ENCODE results near the gene PSMD8.
A peak's percentile ranks its signal among the peaks of the same experiment; 100 is the strongest.
"Not testable (repeated sequence)": the region's sequence is repeated elsewhere in the genome, so short reads cannot be mapped to it uniquely, and the experiment has no call there.

PSMD8 gene

DNA sequence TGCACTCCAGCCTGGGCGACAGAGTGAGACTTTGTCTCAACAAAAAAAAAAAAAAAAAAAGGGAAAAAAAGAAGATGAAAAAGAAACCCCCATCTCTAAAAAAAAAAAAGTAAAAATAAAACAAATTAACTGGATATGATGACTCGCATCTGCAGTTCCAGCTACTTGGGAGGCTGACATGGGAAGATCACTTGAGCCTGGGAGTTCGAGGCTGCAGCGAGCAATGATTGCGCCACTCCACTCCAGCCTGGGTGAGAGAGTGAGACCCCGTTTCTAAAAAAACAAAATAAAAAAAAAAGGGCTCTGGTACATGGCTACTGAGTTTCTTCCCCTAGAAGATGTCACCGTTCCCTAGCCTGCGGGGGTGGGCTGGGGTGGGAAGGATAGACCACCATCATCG is 41.1 kb upstream of the PSMD8 start:
- Histone ChIP-seq H3K36me3 (replicated peaks; ENCODE audit: low read depth, low read length) (no peaks in the 10 kb centered on the region), H3K27me3 (ENCODE audit: low read depth, low read length) (no peaks in the 10 kb centered on the region), H2AFZ (ENCODE audit: low read depth, low read length) (no peak overlapping the region), H3K27ac (ENCODE audit: low read length) (no peak overlapping the region), H3K4me3 (ENCODE audit: low read length) (no peak overlapping the region), H3K9me3 (ENCODE audit: insufficient read depth, low read length) (no peaks in the 10 kb centered on the region), H3K9ac (ENCODE audit: low read length) (no peak overlapping the region), H3K4me2 (ENCODE audit: low read length) (no peak overlapping the region), H4K20me1 (ENCODE audit: insufficient read depth, low read length) (no peaks in the 10 kb centered on the region), H3K79me2 (ENCODE audit: low read length) (no peaks in the 10 kb centered on the region), H3K4me1 (ENCODE audit: low read length) (peaks cover 8% of the 10 kb centered on the region)
- TF ChIP-seq EZH2phosphoT487 (IDR thresholded peaks at IDR 0.05; ENCODE audit: low read depth), result no peak
- TF ChIP-seq, protein P1, sequence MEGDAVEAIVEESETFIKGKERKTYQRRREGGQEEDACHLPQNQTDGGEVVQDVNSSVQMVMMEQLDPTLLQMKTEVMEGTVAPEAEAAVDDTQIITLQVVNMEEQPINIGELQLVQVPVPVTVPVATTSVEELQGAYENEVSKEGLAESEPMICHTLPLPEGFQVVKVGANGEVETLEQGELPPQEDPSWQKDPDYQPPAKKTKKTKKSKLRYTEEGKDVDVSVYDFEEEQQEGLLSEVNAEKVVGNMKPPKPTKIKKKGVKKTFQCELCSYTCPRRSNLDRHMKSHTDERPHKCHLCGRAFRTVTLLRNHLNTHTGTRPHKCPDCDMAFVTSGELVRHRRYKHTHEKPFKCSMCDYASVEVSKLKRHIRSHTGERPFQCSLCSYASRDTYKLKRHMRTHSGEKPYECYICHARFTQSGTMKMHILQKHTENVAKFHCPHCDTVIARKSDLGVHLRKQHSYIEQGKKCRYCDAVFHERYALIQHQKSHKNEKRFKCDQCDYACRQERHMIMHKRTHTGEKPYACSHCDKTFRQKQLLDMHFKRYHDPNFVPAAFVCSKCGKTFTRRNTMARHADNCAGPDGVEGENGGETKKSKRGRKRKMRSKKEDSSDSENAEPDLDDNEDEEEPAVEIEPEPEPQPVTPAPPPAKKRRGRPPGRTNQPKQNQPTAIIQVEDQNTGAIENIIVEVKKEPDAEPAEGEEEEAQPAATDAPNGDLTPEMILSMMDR (IDR thresholded peaks at IDR 0.05; ENCODE audit: low read depth, low read length), result no peak

DNA sequence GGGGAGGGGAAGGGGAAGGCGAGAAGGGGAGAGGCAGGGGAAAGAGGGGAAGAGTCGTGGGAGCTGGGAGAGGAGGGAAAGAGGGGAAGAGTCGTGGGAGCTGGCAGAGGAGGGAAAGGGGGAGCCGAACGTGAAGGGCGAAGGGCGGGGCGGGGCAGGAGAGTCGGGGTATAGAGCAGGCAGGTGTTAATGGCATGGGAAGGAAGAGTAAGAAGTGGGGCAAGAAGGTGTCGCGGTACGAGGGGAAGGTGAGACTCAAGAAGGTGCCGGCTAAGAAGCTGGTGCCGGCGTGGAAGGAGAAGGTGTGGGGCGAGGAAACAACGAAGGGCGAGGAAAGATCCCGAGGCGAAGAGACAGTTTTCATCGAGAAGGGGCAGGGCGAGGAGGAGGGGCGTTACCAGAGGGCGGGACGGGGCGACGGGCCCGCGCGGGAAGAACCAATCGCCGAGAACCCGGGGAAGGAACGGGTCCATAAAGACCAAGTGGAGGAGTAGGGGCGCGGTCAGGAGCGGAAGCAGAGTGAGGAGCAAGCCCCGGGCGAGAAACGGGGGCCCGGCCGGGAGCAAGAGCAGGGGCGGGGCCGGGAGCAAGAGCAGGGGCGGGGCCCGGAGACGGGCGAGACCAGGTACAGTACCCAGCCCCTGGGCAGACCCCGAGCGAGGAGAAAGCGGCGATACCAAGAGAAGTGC is 38.3 kb upstream of the PSMD8 start:
- Histone ChIP-seq H3K9me3 (ENCODE audit: insufficient read depth, low read length) (no peaks in the 10 kb centered on the region), H4K20me1 (ENCODE audit: insufficient read depth, low read length) (no peaks in the 10 kb centered on the region), H3K27ac (ENCODE audit: low read length) (peak overlapping the region; percentile 79), H3K4me1 (ENCODE audit: low read length) (peaks cover 8% of the 10 kb centered on the region), H3K9ac (ENCODE audit: low read length) (peak overlapping the region; percentile 81), H3K79me2 (ENCODE audit: low read length) (no peaks in the 10 kb centered on the region), H3K27me3 (ENCODE audit: low read depth, low read length) (no peaks in the 10 kb centered on the region), H3K4me3 (ENCODE audit: low read length) (peak overlapping the region; percentile 87), H3K36me3 (replicated peaks; ENCODE audit: low read depth, low read length) (no peaks in the 10 kb centered on the region), H3K4me2 (ENCODE audit: low read length) (peak overlapping the region; percentile 86), H2AFZ (ENCODE audit: low read depth, low read length) (peak overlapping the region; percentile 88)
- TF ChIP-seq, protein P1 (IDR thresholded peaks at IDR 0.05; ENCODE audit: low read depth, low read length), result no peak
- no peak for TF ChIP-seq EZH2phosphoT487 (IDR thresholded peaks at IDR 0.05; ENCODE audit: low read depth)

DNA sequence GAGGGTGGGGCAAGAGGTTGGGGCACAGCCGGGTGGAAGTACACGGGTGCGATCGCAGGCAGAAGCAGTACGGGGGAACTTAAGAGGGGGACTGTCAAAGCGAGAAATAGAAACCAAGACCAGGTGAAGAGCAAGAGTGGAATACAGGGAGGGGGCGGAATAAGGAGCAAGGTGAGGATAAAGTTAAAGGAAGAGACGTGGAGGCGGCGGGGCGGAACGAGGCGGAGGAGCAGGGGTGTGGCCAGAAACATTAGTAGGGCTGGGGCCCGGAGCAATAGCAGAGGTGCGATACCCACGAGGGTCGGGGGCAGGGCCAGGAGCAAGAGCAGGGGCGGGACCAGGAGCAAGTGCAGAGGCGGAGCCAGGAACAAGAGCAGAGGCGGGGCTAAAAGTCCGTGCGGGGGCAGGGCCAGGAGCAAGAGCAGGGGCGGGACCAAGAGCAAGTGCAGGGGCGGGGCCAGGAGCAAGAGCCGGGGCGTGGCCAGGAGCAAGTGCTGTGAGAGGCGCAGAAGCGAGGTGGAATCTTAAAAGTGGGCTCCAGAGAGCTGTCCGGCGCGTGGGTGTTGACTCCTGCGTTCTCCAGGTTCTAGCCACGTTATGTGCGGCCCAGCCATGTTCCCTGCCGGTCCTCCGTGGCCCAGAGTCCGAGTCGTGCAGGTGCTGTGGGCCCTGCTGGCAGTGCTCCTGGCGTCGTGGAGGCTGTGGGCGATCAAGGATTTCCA is 37.6 kb upstream of the PSMD8 start:
- peak overlapping the region; percentile 81 for H3K9ac ChIP-seq (ENCODE audit: low read length)
- no peaks in the 10 kb centered on the region for H3K79me2 ChIP-seq (ENCODE audit: low read length)
- no peaks in the 10 kb centered on the region for H3K27me3 ChIP-seq (ENCODE audit: low read depth, low read length)
- peak overlapping the region; percentile 88 for H2AFZ ChIP-seq (ENCODE audit: low read depth, low read length)
- no peaks in the 10 kb centered on the region for H3K9me3 ChIP-seq (ENCODE audit: insufficient read depth, low read length)
- peak overlapping the region; percentile 86 for H3K4me2 ChIP-seq (ENCODE audit: low read length)
- peak overlapping the region; percentile 79 for H3K27ac ChIP-seq (ENCODE audit: low read length)
- TF ChIP-seq EZH2phosphoT487 (IDR thresholded peaks at IDR 0.05; ENCODE audit: low read depth), result no peak
- TF ChIP-seq, protein P1 (IDR thresholded peaks at IDR 0.05; ENCODE audit: low read depth, low read length), result no peak
- peaks cover 8% of the 10 kb centered on the region for H3K4me1 ChIP-seq (ENCODE audit: low read length)
- H4K20me1 ChIP-seq (ENCODE audit: insufficient read depth, low read length), result no peaks in the 10 kb centered on the region
- H3K36me3 ChIP-seq (replicated peaks; ENCODE audit: low read depth, low read length), result no peaks in the 10 kb centered on the region
- H3K4me3 ChIP-seq (ENCODE audit: low read length), result peak overlapping the region; percentile 87

DNA sequence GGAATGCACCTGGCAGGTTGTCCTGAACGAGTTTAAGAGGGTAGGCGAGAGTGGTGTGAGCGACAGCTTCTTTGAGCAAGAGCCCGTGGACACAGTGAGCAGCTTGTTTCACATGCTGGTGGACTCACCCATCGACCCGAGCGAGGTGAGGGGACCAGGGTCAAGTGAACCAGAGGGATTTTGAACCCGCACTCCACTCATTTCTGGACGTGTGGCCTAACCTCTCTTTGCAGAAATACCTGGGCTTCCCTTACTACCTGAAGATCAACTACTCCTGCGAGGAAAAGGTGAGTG is 37.1 kb upstream of the PSMD8 start:
- no peaks in the 10 kb centered on the region for H3K79me2 ChIP-seq (ENCODE audit: low read length)
- no peaks in the 10 kb centered on the region for H3K36me3 ChIP-seq (replicated peaks; ENCODE audit: low read depth, low read length)
- peaks cover 8% of the 10 kb centered on the region for H3K4me1 ChIP-seq (ENCODE audit: low read length)
- TF ChIP-seq, protein P1 (IDR thresholded peaks at IDR 0.05; ENCODE audit: low read depth, low read length), result no peak
- TF ChIP-seq EZH2phosphoT487 (IDR thresholded peaks at IDR 0.05; ENCODE audit: low read depth), result no peak
- no peaks in the 10 kb centered on the region for H3K27me3 ChIP-seq (ENCODE audit: low read depth, low read length)
- H2AFZ ChIP-seq (ENCODE audit: low read depth, low read length), result no peak overlapping the region
- H3K27ac ChIP-seq (ENCODE audit: low read length), result no peak overlapping the region
- H4K20me1 ChIP-seq (ENCODE audit: insufficient read depth, low read length), result no peaks in the 10 kb centered on the region
- H3K4me3 ChIP-seq (ENCODE audit: low read length), result peak overlapping the region; percentile 87
- H3K9me3 ChIP-seq (ENCODE audit: insufficient read depth, low read length), result no peaks in the 10 kb centered on the region
- peak overlapping the region; percentile 86 for H3K4me2 ChIP-seq (ENCODE audit: low read length)
- H3K9ac ChIP-seq (ENCODE audit: low read length), result peak overlapping the region; percentile 3; the same call in 1 of the 2 replicates

DNA sequence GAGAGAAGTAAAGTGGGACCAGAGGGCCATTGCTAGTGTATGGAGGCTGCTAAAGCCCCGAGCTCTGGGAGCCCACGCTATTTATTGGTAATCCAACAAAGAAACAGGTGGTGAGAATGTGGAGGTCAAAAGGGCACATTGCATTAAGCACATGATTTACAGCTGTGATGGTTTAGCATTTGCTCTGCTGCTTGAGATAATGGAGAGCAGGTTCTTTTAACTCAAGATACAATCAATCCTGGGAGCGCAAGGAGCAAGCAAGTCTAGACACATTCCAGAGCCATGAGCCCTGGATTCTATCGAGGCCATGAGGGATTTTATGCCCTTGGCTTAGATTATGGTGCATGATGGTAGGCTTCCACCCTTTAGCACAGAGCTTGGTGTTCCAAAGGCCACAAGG is 35.4 kb upstream of the PSMD8 start:
- H3K27ac ChIP-seq (ENCODE audit: low read length); H3K79me2 ChIP-seq (ENCODE audit: low read length); H3K4me1 ChIP-seq (ENCODE audit: low read length); H4K20me1 ChIP-seq (ENCODE audit: insufficient read depth, low read length); H2AFZ ChIP-seq (ENCODE audit: low read depth, low read length); H3K36me3 ChIP-seq (replicated peaks; ENCODE audit: low read depth, low read length); H3K9ac ChIP-seq (ENCODE audit: low read length); H3K4me2 ChIP-seq (ENCODE audit: low read length); H3K4me3 ChIP-seq (ENCODE audit: low read length); H3K9me3 ChIP-seq (ENCODE audit: insufficient read depth, low read length); H3K27me3 ChIP-seq (ENCODE audit: low read depth, low read length): not testable (repeated sequence)

Measured in OCI-LY3 (cell line).